Lung (tissue), 12 donors: ENCODE measurements around the gene CPM. TPM values are rescaled to one million over a fixed set of nuclear protein-coding genes. Genes with fewer than 3 reads are reported as not detected.

Source experiments
- ATAC-seq: fragments of 200-7000 bp; cut with Tn5 transposase; one replicate; pipeline ENCODE4 v1.9.1; 2020; ENCODE audit warnings: moderate number of reproducible peaks; ENCODE audit not compliant: insufficient read depth, low FRiP score
- DNase-seq, 3 donors: peaks; one replicate each; pipeline ENCODE4 v3.0.0-alpha.2; 2013 to 2017
- H3K27ac ChIP-seq, 2 donors: one replicate each; pipeline ENCODE4 v1.5.1; 2013; ENCODE audit warnings: mild to moderate bottlenecking in 2 of 2, moderate library complexity in 2 of 2, control low read depth in 1 of 2, inconsistent platforms in 1 of 2, low read depth in 1 of 2, low read length in 1 of 2
- H3K27me3 ChIP-seq, 3 donors: one replicate each; pipeline ENCODE4 v1.5.1; 2013; ENCODE audit warnings: low read length in 2 of 3; ENCODE audit not compliant: control insufficient read depth in 3 of 3, insufficient read depth in 3 of 3
- H3K36me3 ChIP-seq, 4 donors: one replicate each; pipeline ENCODE4 v1.5.1; 2013; ENCODE audit warnings: low read length in 4 of 4, mild to moderate bottlenecking in 1 of 4, moderate library complexity in 1 of 4; ENCODE audit not compliant: control insufficient read depth in 4 of 4, insufficient read depth in 4 of 4
- H3K4me1 ChIP-seq, 5 donors: one replicate each; pipeline ENCODE4 v1.5.1; 2013; ENCODE audit warnings: low read length in 5 of 5, mild to moderate bottlenecking in 2 of 5, moderate library complexity in 1 of 5; ENCODE audit not compliant: control insufficient read depth in 5 of 5, insufficient read depth in 5 of 5
- H3K4me3 ChIP-seq: one replicate; pipeline ENCODE4 v1.5.1; 2013; ENCODE audit warnings: mild to moderate bottlenecking, control low read depth, moderate library complexity
- H3K9ac ChIP-seq, 2 donors: one replicate each; pipeline ENCODE4 v1.5.1; 2013; ENCODE audit warnings: low read length in 2 of 2, control low read depth in 1 of 2; ENCODE audit not compliant: insufficient read depth in 1 of 2
- H3K9me3 ChIP-seq, 4 donors: one replicate each; pipeline ENCODE4 v1.5.1; 2013; ENCODE audit warnings: low read length in 3 of 4, mild to moderate bottlenecking in 1 of 4, moderate library complexity in 1 of 4; ENCODE audit not compliant: control insufficient read depth in 4 of 4, insufficient read depth in 3 of 4
- WGBS, 2 donors: extraction: QIAGEN DNeasy Blood & Tissue Kit; methylation state at CpG; one replicate each; pipeline ENCODE4 v1.1.7; 2013; 5-methylcytosine and 5-hydroxymethylcytosine counted together
- polyA plus RNA-seq, 2 donors: library from polyadenylated mRNA; stranded (reverse); fragments of 200-250 nt; gene quantifications; one replicate each; pipeline ENCODE4 v1.2.1, GENCODE V29; 2013
- total RNA-seq, 2 donors: library from RNA; depleted of rRNA in 1 of 2; stranded (reverse); fragments of >200 nt in 1 of 2; gene quantifications; one replicate each; pipeline ENCODE4 v1.2.1, GENCODE V29; 2014 to 2021
- TF ChIP-seq, protein P1 (sequence below): IDR thresholded peaks from 2 replicates; pipeline ENCODE4 v1.5.1; 2012; ENCODE audit warnings: mild to moderate bottlenecking; ENCODE audit errors: control extremely low read depth, extremely low read depth
- donor health status: control.
- donor health status: control.
- donor health status: Bipolar disorder and iron deficiency.
- donor health status: healthy.
- donor health status: DM: yes; HTN: yes; CAD: no.

CPM gene
- total and polyA plus RNA-seq, 4 donors: 66.6 to 241 (median 136) TPM

DNA sequence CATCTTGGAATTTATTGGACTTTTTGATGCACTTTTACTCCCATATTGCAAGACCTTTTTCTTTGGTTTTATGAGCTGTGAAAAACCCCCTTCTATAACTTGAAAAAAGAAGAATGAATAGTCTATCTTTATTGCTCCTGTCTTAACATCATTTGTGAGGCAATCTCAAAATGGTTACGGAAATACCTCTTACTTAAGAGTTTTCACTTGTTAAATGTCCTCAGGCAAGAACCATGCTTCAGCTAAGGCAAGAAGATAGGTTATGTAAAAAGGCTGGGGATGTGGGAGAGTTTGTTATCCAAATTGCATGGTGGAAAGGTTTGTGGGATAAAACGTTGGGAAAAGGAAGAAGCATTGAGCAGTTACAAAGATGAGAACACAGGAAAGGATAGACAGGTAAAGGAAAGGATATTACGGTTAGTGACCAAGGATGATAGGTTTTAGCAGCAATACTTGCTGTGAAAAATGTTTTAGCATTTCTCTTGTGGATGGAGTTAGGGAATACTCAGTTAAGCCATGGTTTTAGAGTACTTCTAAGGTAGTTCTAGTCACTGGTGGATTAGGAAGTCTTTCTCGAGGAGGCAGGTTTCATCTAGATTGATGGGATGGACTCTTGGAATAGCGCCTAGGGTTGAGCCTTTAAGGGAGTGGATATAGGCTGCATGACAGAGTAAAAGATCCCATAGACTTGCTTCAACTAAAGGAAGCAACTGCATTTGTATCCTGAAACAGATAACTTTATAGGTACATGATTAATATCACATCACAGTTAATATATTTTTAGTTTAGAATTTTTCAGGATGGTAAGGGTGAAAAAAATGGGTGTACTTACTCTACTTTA is 94.7 kb downstream of the CPM start:
- H3K36me3 ChIP-seq: peaks cover 23 to 34% (median 31%) of the 10 kb centered on the region in 4 donors
- no peak for ATAC-seq

GRCh38 chr12:68837215-68837614 is 95.8 kb downstream of the CPM start:
- Histone ChIP-seq H3K4me3 (no peak overlapping the region), H3K9ac (no peak overlapping the region), H3K36me3 (peaks cover 23 to 34% (median 30%) of the 10 kb centered on the region in 4 donors), H3K4me1 (no peaks in the 10 kb centered on the region), H3K9me3 (no peaks in the 10 kb centered on the region), H3K27me3 (no peaks in the 10 kb centered on the region), H3K27ac (no peak overlapping the region)
- TF ChIP-seq, protein P1, sequence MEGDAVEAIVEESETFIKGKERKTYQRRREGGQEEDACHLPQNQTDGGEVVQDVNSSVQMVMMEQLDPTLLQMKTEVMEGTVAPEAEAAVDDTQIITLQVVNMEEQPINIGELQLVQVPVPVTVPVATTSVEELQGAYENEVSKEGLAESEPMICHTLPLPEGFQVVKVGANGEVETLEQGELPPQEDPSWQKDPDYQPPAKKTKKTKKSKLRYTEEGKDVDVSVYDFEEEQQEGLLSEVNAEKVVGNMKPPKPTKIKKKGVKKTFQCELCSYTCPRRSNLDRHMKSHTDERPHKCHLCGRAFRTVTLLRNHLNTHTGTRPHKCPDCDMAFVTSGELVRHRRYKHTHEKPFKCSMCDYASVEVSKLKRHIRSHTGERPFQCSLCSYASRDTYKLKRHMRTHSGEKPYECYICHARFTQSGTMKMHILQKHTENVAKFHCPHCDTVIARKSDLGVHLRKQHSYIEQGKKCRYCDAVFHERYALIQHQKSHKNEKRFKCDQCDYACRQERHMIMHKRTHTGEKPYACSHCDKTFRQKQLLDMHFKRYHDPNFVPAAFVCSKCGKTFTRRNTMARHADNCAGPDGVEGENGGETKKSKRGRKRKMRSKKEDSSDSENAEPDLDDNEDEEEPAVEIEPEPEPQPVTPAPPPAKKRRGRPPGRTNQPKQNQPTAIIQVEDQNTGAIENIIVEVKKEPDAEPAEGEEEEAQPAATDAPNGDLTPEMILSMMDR: no peak
- no peak for DNase-seq
- WGBS, 2 donors: 89 to 95% methylated on average over 1 of the region's 1 CpG
- ATAC-seq: no peak

More for the DNA sequence above, 94.7 kb downstream of the CPM start:
- Histone ChIP-seq H3K9ac (no peak overlapping the region), H3K9me3 (no peaks in the 10 kb centered on the region), H3K4me3 (no peak overlapping the region), H3K27ac (no peak overlapping the region), H3K27me3 (no peaks in the 10 kb centered on the region), H3K4me1 (no peaks in the 10 kb centered on the region)
- no peak for DNase-seq
- 76 to 77% methylated on average over 5 of the region's 5 CpGs for WGBS, 2 donors
- TF ChIP-seq, protein P1: no peak

DNA sequence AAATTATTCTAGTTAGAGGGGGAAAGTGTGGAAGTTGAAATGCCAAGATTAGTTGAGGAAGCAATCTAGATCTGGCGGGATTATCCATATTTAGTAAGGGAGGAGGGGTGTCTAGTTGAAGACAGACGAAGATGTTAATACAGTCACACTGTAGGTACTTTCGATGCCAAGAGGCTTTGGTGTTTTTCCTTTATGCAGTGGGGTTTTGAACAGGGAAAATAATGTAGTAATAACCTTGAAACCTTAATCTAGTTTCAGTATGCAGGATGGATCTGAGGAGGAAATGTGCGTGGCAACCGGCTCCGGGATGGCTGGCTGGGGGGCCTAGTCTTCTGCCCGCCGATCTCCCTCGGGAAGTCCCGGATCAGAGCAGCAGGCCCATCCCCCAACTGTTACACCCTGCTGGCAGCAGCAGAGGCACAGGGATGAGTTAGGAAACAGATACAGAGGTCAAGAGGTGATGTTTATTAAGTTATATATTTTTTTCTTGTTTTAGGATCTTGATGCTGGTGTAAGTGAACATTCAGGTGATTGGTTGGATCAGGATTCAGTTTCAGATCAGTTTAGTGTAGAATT is 97.5 kb downstream of the CPM start:
- DNase-seq: no peak
- H3K4me3 ChIP-seq: no peak overlapping the region
- H3K9ac ChIP-seq: no peak overlapping the region
- no peaks in the 10 kb centered on the region for H3K4me1 ChIP-seq
- no peaks in the 10 kb centered on the region for H3K9me3 ChIP-seq
- no peaks in the 10 kb centered on the region for H3K27me3 ChIP-seq
- no peak for ATAC-seq
- TF ChIP-seq, protein P1: no peak
- no peak overlapping the region for H3K27ac ChIP-seq
- WGBS, 2 donors: 68 to 89% methylated on average over 10 of the region's 10 CpGs
- peaks cover 22 to 38% (median 27%) of the 10 kb centered on the region in 4 donors for H3K36me3 ChIP-seq
